Measurements from ENCODE around the gene TSHZ1. TPM values are rescaled to one million over a fixed set of nuclear protein-coding genes. Genes with fewer than 3 reads are reported as not detected.
A peak's percentile ranks its signal among the peaks of the same experiment; 100 is the strongest.

TSHZ1 gene
- total RNA-seq, 1 donor from 2014 or later: 17.0 TPM

GRCh38 chr18:75202696-75203365, 7.8 kb upstream of the TSHZ1 start:
- Histone ChIP-seq H3K36me3 (peaks cover 27% of the 10 kb centered on the region), H3K27me3 (ENCODE audit: low read depth) (no peaks in the 10 kb centered on the region), H3K9me3 (no peaks in the 10 kb centered on the region), H3K4me3 (no peak overlapping the region), H3K4me1 (peaks cover 36% of the 10 kb centered on the region), H3K27ac (no peak overlapping the region)
- ATAC-seq: no peak
- intact Hi-C loops (cut with DNase I): no loop called here
- TF ChIP-seq CTCF (IDR thresholded peaks at IDR 0.05): no peak
- DNase-seq: no peak

- DNase-seq (no peak), ATAC-seq (no peak)
- intact Hi-C loops (cut with DNase I): no loop called here
- peaks cover 36% of the 10 kb centered on the region for H3K4me1 ChIP-seq
- TF ChIP-seq CTCF (IDR thresholded peaks at IDR 0.05): no peak
- no peaks in the 10 kb centered on the region for H3K27me3 ChIP-seq (ENCODE audit: low read depth)
- H3K4me3 ChIP-seq: peak overlapping the region; percentile 54
- peaks cover 27% of the 10 kb centered on the region for H3K36me3 ChIP-seq
- H3K27ac ChIP-seq: peak overlapping the region; percentile 31
- no peaks in the 10 kb centered on the region for H3K9me3 ChIP-seq
Observed at GRCh38 chr18:75203416-75204268, 7.0 kb upstream of the TSHZ1 start.

- DNase-seq (no peak), ATAC-seq (no peak)
- no peaks in the 10 kb centered on the region for H3K9me3 ChIP-seq
- intact Hi-C loops (cut with DNase I): no loop called here
- H3K4me3 ChIP-seq: peak overlapping the region; percentile 54
- H3K27ac ChIP-seq: peak overlapping the region; percentile 31
- no peak for TF ChIP-seq CTCF (IDR thresholded peaks at IDR 0.05)
- H3K27me3 ChIP-seq (ENCODE audit: low read depth): no peaks in the 10 kb centered on the region
- peaks cover 27% of the 10 kb centered on the region for H3K36me3 ChIP-seq
- peaks cover 36% of the 10 kb centered on the region for H3K4me1 ChIP-seq
Observed at GRCh38 chr18:75204269-75204731, 6.3 kb upstream of the TSHZ1 start.

- Histone ChIP-seq H3K4me3 (peak overlapping the region; percentile 54), H3K36me3 (peaks cover 23% of the 10 kb centered on the region), H3K27me3 (ENCODE audit: low read depth) (no peaks in the 10 kb centered on the region), H3K4me1 (peaks cover 38% of the 10 kb centered on the region), H3K27ac (peak overlapping the region; percentile 31), H3K9me3 (no peaks in the 10 kb centered on the region)
- DNase-seq: peak; percentile 60
- ATAC-seq: no peak
- intact Hi-C loops (cut with DNase I): no loop called here
- TF ChIP-seq CTCF (IDR thresholded peaks at IDR 0.05): no peak
Observed at GRCh38 chr18:75204732-75205513, 5.7 kb upstream of the TSHZ1 start.

GRCh38 chr18:75205514-75206132, 5.0 kb upstream of the TSHZ1 start:
- TF ChIP-seq CTCF (IDR thresholded peaks at IDR 0.05): no peak
- H3K4me3 ChIP-seq: peak overlapping the region; percentile 54
- H3K27me3 ChIP-seq (ENCODE audit: low read depth): no peaks in the 10 kb centered on the region
- DNase-seq (no peak), ATAC-seq (no peak)
- peaks cover 43% of the 10 kb centered on the region for H3K4me1 ChIP-seq
- H3K9me3 ChIP-seq: no peaks in the 10 kb centered on the region
- peaks cover 16% of the 10 kb centered on the region for H3K36me3 ChIP-seq
- H3K27ac ChIP-seq: peak overlapping the region; percentile 31
- intact Hi-C loops (cut with DNase I): no loop called here
